HEK293T (cell line): ENCODE data around the gene MTHFD1.
A peak's percentile ranks its signal among the peaks of the same experiment; 100 is the strongest.
"Not testable (repeated sequence)": the region's sequence is repeated elsewhere in the genome, so short reads cannot be mapped to it uniquely, and the experiment has no call there.

Experiments
- CTCF ChIA-PET: fragments of 350-600 bp; formaldehyde crosslinking; extraction: SDS; loops from one replicate; lab custom pipeline; 2021; ENCODE audit warnings: antibody characterized with exemption, inconsistent platforms; lab: Yijun Ruan, JAX
- POLR2A ChIA-PET: fragments of 350-600 bp; formaldehyde crosslinking; extraction: SDS; loops from one replicate; lab custom pipeline; 2020; ENCODE audit warnings: antibody characterized with exemption, inconsistent platforms; lab: Yijun Ruan, JAX
- DNase-seq: peaks from one replicate; pipeline ENCODE4 v3.0.0; 2012; ENCODE audit warnings: mixed read lengths; ENCODE audit errors: extremely low spot score
- ARNT ChIP-seq: fragments of 450-650 bp; IDR thresholded peaks from 2 replicates; pipeline ENCODE4 v1.6.1; 2017; ENCODE audit warnings: mild to moderate bottlenecking
- BHLHE40 ChIP-seq: fragments of 450-650 bp; IDR thresholded peaks from 2 replicates; pipeline ENCODE4 v1.6.1; 2016; ENCODE audit warnings: mild to moderate bottlenecking, moderate library complexity, borderline replicate concordance
- CTBP1 ChIP-seq: fragments of 450-650 bp; IDR thresholded peaks from 2 replicates; pipeline ENCODE4 v1.6.1; 2016; ENCODE audit warnings: borderline replicate concordance
- ELF4 ChIP-seq: fragments of 450-650 bp; IDR thresholded peaks from 2 replicates; pipeline ENCODE4 v1.6.1; 2017; ENCODE audit warnings: antibody characterized with exemption
- FOXA1 ChIP-seq: fragments of 450-650 bp; IDR thresholded peaks from 2 replicates; pipeline ENCODE4 v1.6.1; 2016; ENCODE audit warnings: mild to moderate bottlenecking
- FOXK2 ChIP-seq: fragments of 450-650 bp; IDR thresholded peaks from 2 replicates; pipeline ENCODE4 v1.6.1; 2016; ENCODE audit warnings: mild to moderate bottlenecking
- FOXM1 ChIP-seq: fragments of 450-650 bp; IDR thresholded peaks from 2 replicates; pipeline ENCODE4 v1.6.1; 2017; ENCODE audit warnings: mild to moderate bottlenecking, borderline replicate concordance
- HDGF ChIP-seq: fragments of 450-650 bp; IDR thresholded peaks from 2 replicates; pipeline ENCODE4 v1.6.1; 2017; ENCODE audit warnings: antibody characterized with exemption, borderline replicate concordance
- L3MBTL2 ChIP-seq: fragments of 450-650 bp; conservative IDR thresholded peaks from 2 replicates; pipeline ENCODE4 v1.6.1; 2016; ENCODE audit warnings: mild to moderate bottlenecking
- LEF1 ChIP-seq: fragments of 450-650 bp; IDR thresholded peaks from 2 replicates; pipeline ENCODE4 v1.6.1; 2017; ENCODE audit warnings: mild to moderate bottlenecking, borderline replicate concordance
- NFRKB ChIP-seq: fragments of 450-650 bp; IDR thresholded peaks from 2 replicates; pipeline ENCODE4 v1.6.1; 2016; ENCODE audit warnings: mild to moderate bottlenecking, moderate library complexity
- PKNOX1 ChIP-seq: fragments of 450-650 bp; IDR thresholded peaks from 2 replicates; pipeline ENCODE4 v1.6.1; 2016
- SP1 ChIP-seq: fragments of 450-650 bp; IDR thresholded peaks from 2 replicates; pipeline ENCODE4 v1.6.1; 2017
- SUZ12 ChIP-seq: fragments of 450-650 bp; IDR thresholded peaks from 2 replicates; pipeline ENCODE4 v1.6.1; 2016; ENCODE audit warnings: mild to moderate bottlenecking
- TARDBP ChIP-seq: fragments of 450-650 bp; IDR thresholded peaks from 2 replicates; pipeline ENCODE4 v1.6.1; 2016
- ZNF384 ChIP-seq: fragments of 450-650 bp; IDR thresholded peaks from 2 replicates; pipeline ENCODE4 v1.6.1; 2016

Gene MTHFD1

GRCh38 chr14:64363265-64363846 lies 24.8 kb upstream of the MTHFD1 start:
- no peak for TF ChIP-seq ZNF384
- TF ChIP-seq SP1, result no peak
- TF ChIP-seq BHLHE40, result no peak
- no peak for TF ChIP-seq FOXK2
- no peak for TF ChIP-seq HDGF
- TF ChIP-seq TARDBP, result no peak
- TF ChIP-seq ARNT, result no peak
- no peak for TF ChIP-seq FOXM1
- no peak for TF ChIP-seq SUZ12
- no peak for TF ChIP-seq FOXA1
- no peak for DNase-seq
- CTCF ChIA-PET, result no interaction called here
- POLR2A ChIA-PET, result no interaction called here

GRCh38 chr14:64364907-64365306 lies 23.2 kb upstream of the MTHFD1 start:
- no peak for TF ChIP-seq BHLHE40
- ChIA-PET POLR2A (interaction anchor here (2.4 kb wide), 1 partner anchor 23 kb away, joined by 14 read pairs; the partner anchor contains the start of gene MTHFD1), CTCF (no interaction called here)
- DNase-seq, result no peak

- CTCF ChIA-PET, DNase-seq: not testable (repeated sequence)
- peak; percentile 75 for TF ChIP-seq ZNF384
- POLR2A ChIA-PET, result interaction anchor here (2.4 kb wide), 1 partner anchor 22 kb away, joined by 14 read pairs; the partner anchor contains the start of gene MTHFD1
Measured at GRCh38 chr14:64365358-64365889, 22.7 kb upstream of the MTHFD1 start.

- ChIA-PET CTCF (no interaction called here), POLR2A (interaction anchor here (1.7 kb wide), 1 partner anchor 18 kb away, joined by 4 read pairs; the partner anchor contains the start of gene MTHFD1)
Measured at GRCh38 chr14:64369201-64369600, 19.0 kb upstream of the MTHFD1 start.

GRCh38 chr14:64387232-64387781 lies 846 bp upstream of the MTHFD1 start:
- CTCF ChIA-PET, result interaction anchor here (0.8 kb wide), 1 partner anchor 43 kb away, joined by 3 read pairs; no protein-coding TSS in a partner anchor
- TF ChIP-seq SUZ12 (no peak), HDGF (no peak), L3MBTL2 (peak; percentile 37), CTBP1 (no peak)
- DNase-seq, result peak; percentile 23
- POLR2A ChIA-PET, result interaction anchor here (0.6 to 3.2 kb wide), 42 partner anchors 9 to 492 kb away, joined by 3 to 45 read pairs (median 4); partner anchors contain the start of genes AKAP5, HSPA2, SPTB and ZBTB1

More at GRCh38 chr14:64369201-64369600, 19.0 kb upstream of the MTHFD1 start:
- TF ChIP-seq ARNT, result no peak
- no peak for TF ChIP-seq LEF1
- TF ChIP-seq BHLHE40, result no peak
- no peak for TF ChIP-seq ELF4
- TF ChIP-seq FOXA1, result no peak
- no peak for TF ChIP-seq NFRKB
- no peak for DNase-seq

- ChIA-PET CTCF (interaction anchor here (0.9 kb wide), 1 partner anchor 50 kb away, joined by 3 read pairs; no protein-coding TSS in a partner anchor), POLR2A (interaction anchor here (0.6 to 3.2 kb wide), 28 partner anchors 9 to 491 kb away, joined by 3 to 45 read pairs (median 5); partner anchors contain the start of genes HSPA2, PLEKHG3 and SPTB)
- no peak for DNase-seq
- no peak for TF ChIP-seq BHLHE40
- no peak for TF ChIP-seq SUZ12
- TF ChIP-seq FOXM1, result no peak
- TF ChIP-seq CTBP1, result no peak
- 0 out of 2 replicates have a peak, but pooled peaks have one; percentile 75 for TF ChIP-seq L3MBTL2
- TF ChIP-seq ELF4, result no peak
Measured at GRCh38 chr14:64388533-64389285, 556 bp downstream of the MTHFD1 start.

- CTCF ChIA-PET, result interaction anchor here (0.6 to 1.5 kb wide), 3 partner anchors 26 to 41 kb away, joined by 3 to 4 read pairs (median 4); no protein-coding TSS in a partner anchor
- TF ChIP-seq CTBP1 (no peak), SUZ12 (no peak), TARDBP (no peak), PKNOX1 (no peak), ELF4 (no peak), HDGF (no peak), FOXK2 (no peak), L3MBTL2 (no peak), LEF1 (no peak), FOXA1 (no peak), ARNT (no peak), ZNF384 (no peak)
- POLR2A ChIA-PET, result interaction anchor here (0.9 to 2.3 kb wide), 4 partner anchors 10 to 110 kb away, joined by 3 to 9 read pairs (median 3); no protein-coding TSS in a partner anchor
- DNase-seq, result no peak
Measured at GRCh38 chr14:64391113-64391725, 3.1 kb downstream of the MTHFD1 start.
